Measurements from ENCODE around the gene TNFSF8. TPM values are rescaled to one million over a fixed set of nuclear protein-coding genes. Genes with fewer than 3 reads are reported as not detected.

TNFSF8 gene
- total RNA-seq, 1 donor from 2014 or later: 1.0 TPM

- no peak for TF ChIP-seq CTCF (IDR thresholded peaks at IDR 0.05)
- Mint-ChIP-seq H3K9me3 (no peaks in the 10 kb centered on the region), H3K4me3 (no peak overlapping the region), H3K27me3 (no peaks in the 10 kb centered on the region), H3K4me1 (peaks cover 26% of the 10 kb centered on the region), H3K36me3 (ENCODE audit: low read depth) (peaks cover 5% of the 10 kb centered on the region), H3K27ac (no peak overlapping the region)
- intact Hi-C loops (cut with micrococcal nuclease): no loop called here
- no peak for ATAC-seq (ENCODE audit: low read depth)
- CTCF ChIA-PET: interaction anchor here (1.3 kb wide), 1 partner anchor 101 kb away, joined by 6 read pairs; no protein-coding TSS in a partner anchor
- POLR2A ChIA-PET: no interaction called here
- no peak for DNase-seq
These were observed 16.7 kb downstream of the TNFSF8 start for GRCh38 chr9:114913656-114914055.

GRCh38 chr9:114913217-114913616 lies 17.2 kb downstream of the TNFSF8 start:
- H3K9me3 Mint-ChIP-seq: no peaks in the 10 kb centered on the region
- POLR2A ChIA-PET: no interaction called here
- no peak overlapping the region for H3K27ac Mint-ChIP-seq
- intact Hi-C loops (cut with micrococcal nuclease): no loop called here
- peaks cover 30% of the 10 kb centered on the region for H3K4me1 Mint-ChIP-seq
- ATAC-seq (ENCODE audit: low read depth) (no peak), DNase-seq (no peak)
- TF ChIP-seq CTCF (IDR thresholded peaks at IDR 0.05): no peak
- CTCF ChIA-PET: interaction anchor here (0.8 to 1.6 kb wide), 3 partner anchors 17 to 101 kb away, joined by 3 to 6 read pairs (median 4); partner anchors contain the start of gene TNFSF8
- no peak overlapping the region for H3K4me3 Mint-ChIP-seq
- H3K36me3 Mint-ChIP-seq (ENCODE audit: low read depth): peaks cover 5% of the 10 kb centered on the region
- no peaks in the 10 kb centered on the region for H3K27me3 Mint-ChIP-seq

- no peaks in the 10 kb centered on the region for H3K9me3 Mint-ChIP-seq
- no peak overlapping the region for H3K27ac Mint-ChIP-seq
- ATAC-seq (ENCODE audit: low read depth): no peak
- POLR2A ChIA-PET: interaction anchor here (0.9 to 1.1 kb wide), 3 partner anchors 12 to 22 kb away, joined by 3 to 5 read pairs (median 3); no protein-coding TSS in a partner anchor
- H3K27me3 Mint-ChIP-seq: no peaks in the 10 kb centered on the region
- H3K36me3 Mint-ChIP-seq (ENCODE audit: low read depth): peaks cover under 1% of the 10 kb centered on the region
- CTCF ChIA-PET: interaction anchor here (1.1 to 3.3 kb wide), 6 partner anchors 10 to 613 kb away, joined by 3 to 14 read pairs (median 8); no protein-coding TSS in a partner anchor
- peaks cover 46% of the 10 kb centered on the region for H3K4me1 Mint-ChIP-seq
- no peak for TF ChIP-seq CTCF (IDR thresholded peaks at IDR 0.05)
- intact Hi-C loops (cut with micrococcal nuclease): no loop called here
- DNase-seq: no peak
- H3K4me3 Mint-ChIP-seq: no peak overlapping the region
These were observed 19.1 kb downstream of the TNFSF8 start for GRCh38 chr9:114911167-114911821.

GRCh38 chr9:114910541-114910940 lies 19.9 kb downstream of the TNFSF8 start:
- H3K4me1 Mint-ChIP-seq: peaks cover 46% of the 10 kb centered on the region

More at GRCh38 chr9:114910541-114910940, 19.9 kb downstream of the TNFSF8 start:
- H3K27ac Mint-ChIP-seq: no peak overlapping the region
- DNase-seq (no peak), ATAC-seq (ENCODE audit: low read depth) (no peak)
- intact Hi-C loops (cut with micrococcal nuclease): no loop called here
- no peak overlapping the region for H3K4me3 Mint-ChIP-seq
- no peaks in the 10 kb centered on the region for H3K9me3 Mint-ChIP-seq
- TF ChIP-seq CTCF (IDR thresholded peaks at IDR 0.05): no peak
- POLR2A ChIA-PET: interaction anchor here (0.9 to 1.1 kb wide), 4 partner anchors 11 to 21 kb away, joined by 3 to 5 read pairs (median 4); partner anchors contain the start of gene TNFSF8
- no peaks in the 10 kb centered on the region for H3K36me3 Mint-ChIP-seq (ENCODE audit: low read depth)
- H3K27me3 Mint-ChIP-seq: no peaks in the 10 kb centered on the region
- CTCF ChIA-PET: interaction anchor here (1.0 to 3.3 kb wide), 8 partner anchors 11 to 613 kb away, joined by 3 to 14 read pairs (median 5); no protein-coding TSS in a partner anchor

Measured in activated B cell treated with CpG ODN at 0.5 μM for 24 hours (primary cell).